GM18508 (cell line): Measurements from ENCODE around the gene ANKS3.

Source experiments
- ATAC-seq: cut with Tn5 transposase; IDR thresholded peaks from one replicate; pipeline ENCODE4 v1.9.1; 2021; ENCODE audit warnings: moderate number of reproducible peaks; ENCODE audit not compliant: insufficient read depth, unreplicated experiment

The ANKS3 gene

GRCh38 chr16:4687946-4688673 is 46.0 kb downstream of the ANKS3 start:
- no peak for ATAC-seq

GRCh38 chr16:4687416-4687815 is 46.7 kb downstream of the ANKS3 start:
- ATAC-seq = no peak

GRCh38 chr16:4686497-4687210 is 47.4 kb downstream of the ANKS3 start:
- ATAC-seq = no peak

- ATAC-seq = no peak
Measured at GRCh38 chr16:4685776-4686496, 48.1 kb downstream of the ANKS3 start.

GRCh38 chr16:4685292-4685691 is 48.8 kb downstream of the ANKS3 start:
- no peak for ATAC-seq

GRCh38 chr16:4684763-4685162 is 49.3 kb downstream of the ANKS3 start:
- no peak for ATAC-seq

GRCh38 chr16:4684058-4684715 is 49.9 kb downstream of the ANKS3 start:
- no peak for ATAC-seq

- ATAC-seq = no peak
Measured at GRCh38 chr16:4683255-4684057, 50.6 kb downstream of the ANKS3 start.

- no peak for ATAC-seq
Measured at GRCh38 chr16:4682616-4683254, 51.3 kb downstream of the ANKS3 start.

- ATAC-seq = no peak
Measured at GRCh38 chr16:4682084-4682591, 51.9 kb downstream of the ANKS3 start.

GRCh38 chr16:4681471-4682083 is 52.5 kb downstream of the ANKS3 start:
- no peak for ATAC-seq

GRCh38 chr16:4680673-4681470 is 53.2 kb downstream of the ANKS3 start:
- no peak for ATAC-seq

GRCh38 chr16:4679850-4680636 is 54.0 kb downstream of the ANKS3 start:
- no peak for ATAC-seq

GRCh38 chr16:4679156-4679849 is 54.8 kb downstream of the ANKS3 start:
- no peak for ATAC-seq

- ATAC-seq = no peak
Measured at GRCh38 chr16:4678596-4678995, 55.5 kb downstream of the ANKS3 start.

- ATAC-seq = no peak
Measured at GRCh38 chr16:4677994-4678393, 56.1 kb downstream of the ANKS3 start.

- no peak for ATAC-seq
Measured at GRCh38 chr16:4677390-4677789, 56.7 kb downstream of the ANKS3 start.
